AG04450 (cell line): Measurements from ENCODE around the gene TGOLN2. TPM values are rescaled to one million over a fixed set of nuclear protein-coding genes. Genes with fewer than 3 reads are reported as not detected.

ENCODE experiments used
- CTCF ChIA-PET: fragments of 300-600, 350-600 bp; formaldehyde crosslinking; extraction: SDS; loops from one replicate; lab custom pipeline; 2022; ENCODE audit warnings: antibody characterized with exemption, inconsistent platforms; lab: Charles Lee
- POLR2A ChIA-PET: fragments of 350-600 bp; formaldehyde crosslinking; extraction: SDS; loops from one replicate; lab custom pipeline; 2021; ENCODE audit warnings: antibody characterized with exemption, inconsistent platforms; lab: Yijun Ruan, JAX
- DNase-seq: peaks from one replicate; pipeline ENCODE4 v3.0.0-alpha.2; 2011; ENCODE audit warnings: low read depth, low spot score
- H3K27ac ChIP-seq: one replicate; pipeline ENCODE4 v1.5.1; 2012; ENCODE audit warnings: low read depth, low read length, control low read depth
- H3K27me3 ChIP-seq: one replicate; pipeline ENCODE4 v1.6.0; 2012; ENCODE audit warnings: low read length; ENCODE audit not compliant: control insufficient read depth, insufficient read depth
- H3K4me3 ChIP-seq: 2 replicates; pipeline ENCODE4 v1.5.1; 2011; ENCODE audit warnings: mild to moderate bottlenecking, low read depth, low read length, control low read depth
- H3K9me3 ChIP-seq: 2 replicates; pipeline ENCODE4 v1.5.1; 2012; ENCODE audit warnings: low read length; ENCODE audit not compliant: control insufficient read depth, insufficient read depth
- polyA plus RNA-seq: library from polyadenylated mRNA; depleted of rRNA; stranded (reverse); fragments of >200 nt; gene quantifications from 2 replicates; pipeline ENCODE4 v1.2.3, GENCODE V29; 2011
- TF ChIP-seq, protein P1 (sequence below): IDR thresholded peaks from 2 replicates; pipeline ENCODE4 v1.5.1; 2011; ENCODE audit warnings: low read depth, low read length, control low read depth, inconsistent platforms

TGOLN2 gene
- polyA plus RNA-seq, 1 experiment: 155 TPM

DNA sequence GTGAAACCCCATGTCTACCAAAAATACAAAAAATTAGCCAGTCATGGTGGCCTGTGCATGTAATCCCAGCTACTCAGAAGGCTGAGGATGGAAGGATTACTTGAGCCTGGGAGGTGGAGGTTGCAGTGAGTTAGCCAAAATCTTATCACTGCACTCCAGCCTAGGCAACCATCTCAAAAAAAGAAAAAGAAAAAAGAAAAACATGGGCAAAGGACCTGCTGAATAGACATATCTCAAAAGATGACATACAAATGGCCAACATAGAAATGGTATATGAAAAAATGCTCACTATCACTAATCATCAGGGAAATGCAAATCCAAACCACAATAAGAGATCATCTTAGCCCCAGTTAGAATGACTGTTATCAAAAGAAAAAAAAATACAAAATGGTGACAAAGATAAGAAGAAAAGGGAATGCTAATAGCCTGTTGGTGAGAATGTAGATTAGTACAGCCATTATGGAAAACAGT lies 1.4 kb upstream of the TGOLN2 start:
- Histone ChIP-seq H3K9me3 (no peaks in the 10 kb centered on the region; the same call in 1 of the 2 replicates), H3K4me3 (no peak overlapping the region), H3K27ac (no peak overlapping the region), H3K27me3 (no peaks in the 10 kb centered on the region)
- no peak for DNase-seq
- ChIA-PET POLR2A (interaction anchor here (1.6 to 3.5 kb wide), 2 partner anchors 35 to 210 kb away, joined by 3 to 18 read pairs; partner anchors contain the start of gene MAT2A), CTCF (no interaction called here)
- TF ChIP-seq, protein P1, sequence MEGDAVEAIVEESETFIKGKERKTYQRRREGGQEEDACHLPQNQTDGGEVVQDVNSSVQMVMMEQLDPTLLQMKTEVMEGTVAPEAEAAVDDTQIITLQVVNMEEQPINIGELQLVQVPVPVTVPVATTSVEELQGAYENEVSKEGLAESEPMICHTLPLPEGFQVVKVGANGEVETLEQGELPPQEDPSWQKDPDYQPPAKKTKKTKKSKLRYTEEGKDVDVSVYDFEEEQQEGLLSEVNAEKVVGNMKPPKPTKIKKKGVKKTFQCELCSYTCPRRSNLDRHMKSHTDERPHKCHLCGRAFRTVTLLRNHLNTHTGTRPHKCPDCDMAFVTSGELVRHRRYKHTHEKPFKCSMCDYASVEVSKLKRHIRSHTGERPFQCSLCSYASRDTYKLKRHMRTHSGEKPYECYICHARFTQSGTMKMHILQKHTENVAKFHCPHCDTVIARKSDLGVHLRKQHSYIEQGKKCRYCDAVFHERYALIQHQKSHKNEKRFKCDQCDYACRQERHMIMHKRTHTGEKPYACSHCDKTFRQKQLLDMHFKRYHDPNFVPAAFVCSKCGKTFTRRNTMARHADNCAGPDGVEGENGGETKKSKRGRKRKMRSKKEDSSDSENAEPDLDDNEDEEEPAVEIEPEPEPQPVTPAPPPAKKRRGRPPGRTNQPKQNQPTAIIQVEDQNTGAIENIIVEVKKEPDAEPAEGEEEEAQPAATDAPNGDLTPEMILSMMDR: no peak

DNA sequence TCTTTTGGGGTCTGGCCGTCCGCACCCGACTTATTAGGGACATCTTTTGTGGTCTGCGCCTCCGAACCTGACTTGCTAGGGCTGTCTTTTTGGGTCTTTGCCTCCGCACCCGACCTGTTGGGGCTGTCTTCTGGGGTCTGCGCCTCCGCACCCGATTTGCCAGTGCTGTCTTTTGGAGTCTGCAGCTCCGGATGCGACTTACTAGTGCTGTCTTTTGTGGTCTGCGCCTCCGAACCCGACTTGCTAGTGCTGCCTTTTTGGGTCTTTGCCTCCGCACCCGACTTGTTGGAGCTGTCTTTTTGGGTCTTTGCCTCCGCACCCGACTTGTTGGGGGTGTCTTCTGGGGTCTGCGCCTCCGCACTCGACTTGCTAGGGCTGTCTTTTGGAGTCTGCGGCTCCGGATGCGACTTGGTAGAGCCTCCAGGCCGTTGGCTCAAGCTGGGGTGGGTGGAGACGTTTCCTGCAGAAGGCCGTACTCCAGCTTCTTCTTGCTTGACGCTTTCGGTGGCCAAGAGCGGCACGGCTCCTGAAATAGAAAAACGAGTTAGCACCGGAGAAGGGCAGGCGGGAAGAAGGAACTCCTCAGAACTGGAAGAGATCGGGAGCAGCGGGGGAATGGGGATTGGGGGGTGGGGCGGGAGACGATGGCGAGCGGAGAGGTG lies 498 bp downstream of the TGOLN2 start:
- no peaks in the 10 kb centered on the region for H3K27me3 ChIP-seq
- no peaks in the 10 kb centered on the region for H3K9me3 ChIP-seq
- no peak overlapping the region for H3K27ac ChIP-seq
- no peak for DNase-seq
- ChIA-PET POLR2A (interaction anchor here (0.8 to 3.5 kb wide), 10 partner anchors 15 to 285 kb away, joined by 3 to 18 read pairs (median 4); partner anchors contain the start of genes C2orf68, ELMOD3, MAT2A and RETSAT), CTCF (interaction anchor here (0.7 to 1.7 kb wide), 3 partner anchors 10 to 224 kb away, joined by 3 to 4 read pairs (median 3); no protein-coding TSS in a partner anchor)
- TF ChIP-seq, protein P1: no peak
- H3K4me3 ChIP-seq: peak overlapping the region; percentile 82

DNA sequence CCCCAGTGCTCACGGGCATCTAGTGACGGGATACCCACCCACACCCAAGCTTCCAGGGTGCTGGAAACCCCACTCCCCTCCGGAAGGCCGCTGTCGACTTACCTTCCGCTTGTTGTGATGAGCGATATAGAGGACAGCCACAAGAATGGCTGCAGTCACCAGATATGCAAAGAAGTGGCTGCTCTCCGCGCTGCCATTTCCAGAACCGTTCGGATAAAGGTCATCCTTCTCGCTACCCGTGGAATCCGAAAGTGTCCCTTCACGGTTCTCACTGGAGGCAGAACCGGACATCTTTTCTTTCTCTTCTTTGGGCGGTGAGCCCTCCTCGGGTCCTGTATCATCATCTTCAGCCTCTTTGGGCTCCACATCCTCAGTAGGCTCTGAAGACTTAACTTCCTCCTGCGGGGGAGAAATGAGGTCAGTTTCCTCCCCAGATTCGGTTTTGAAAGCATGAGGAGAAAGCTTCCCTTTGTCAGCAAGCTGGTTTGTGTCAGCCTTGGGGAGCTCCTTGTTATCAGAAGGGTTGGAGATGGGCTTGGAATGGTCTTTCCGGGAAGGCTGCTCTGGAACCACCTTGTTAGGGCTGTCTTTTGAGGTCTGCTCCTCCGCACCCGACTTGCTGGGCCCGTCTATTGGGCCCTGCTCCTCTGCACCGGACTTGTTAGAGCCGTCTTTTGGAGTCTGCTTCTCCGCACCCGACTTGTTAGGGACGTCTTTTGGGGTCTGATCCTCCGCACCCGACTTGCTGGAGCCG lies 1.2 kb downstream of the TGOLN2 start:
- H3K9me3 ChIP-seq: no peaks in the 10 kb centered on the region; the same call in 1 of the 2 replicates
- CTCF ChIA-PET: interaction anchor here (0.5 to 1.7 kb wide), 5 partner anchors 23 to 311 kb away, joined by 3 to 4 read pairs (median 3); no protein-coding TSS in a partner anchor
- no peak overlapping the region for H3K27ac ChIP-seq
- H3K4me3 ChIP-seq: peak overlapping the region; percentile 82
- H3K27me3 ChIP-seq: no peaks in the 10 kb centered on the region
- DNase-seq: no peak
- POLR2A ChIA-PET: interaction anchor here (0.6 to 3.5 kb wide), 6 partner anchors 14 to 781 kb away, joined by 3 to 18 read pairs (median 6); partner anchors contain the start of genes MAT2A and SH2D6
- TF ChIP-seq, protein P1: no peak

DNA sequence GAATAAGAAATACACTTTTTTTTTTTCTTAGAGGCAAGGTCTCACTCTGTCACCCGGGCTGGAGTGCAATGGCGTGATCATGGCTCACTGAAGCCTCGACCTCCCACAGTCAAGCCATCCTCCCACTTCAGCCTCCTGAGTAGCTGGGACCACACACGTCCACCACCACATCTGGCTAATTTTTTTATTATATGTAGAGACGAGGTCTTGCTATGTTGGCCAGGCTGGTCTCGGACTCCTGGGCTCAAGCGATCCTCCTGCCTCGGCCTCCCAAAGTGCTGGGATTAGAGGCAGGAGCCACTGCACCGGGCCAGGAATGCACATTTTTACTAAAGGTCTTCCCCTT lies 2.4 kb downstream of the TGOLN2 start:
- CTCF ChIA-PET: interaction anchor here (1.1 to 2.4 kb wide), 3 partner anchors 25 to 226 kb away, joined by 4 to 12 read pairs (median 4); no protein-coding TSS in a partner anchor
- POLR2A ChIA-PET: interaction anchor here (0.8 to 1.2 kb wide), 2 partner anchors 11 to 213 kb away, joined by 3 read pairs; partner anchors contain the start of gene MAT2A
- Histone ChIP-seq H3K4me3 (peak overlapping the region; percentile 82), H3K9me3 (no peaks in the 10 kb centered on the region; the same call in 1 of the 2 replicates), H3K27me3 (no peaks in the 10 kb centered on the region), H3K27ac (no peak overlapping the region)
- no peak for DNase-seq
- TF ChIP-seq, protein P1: no peak
